SJSA1 (cell line): ENCODE measurements around the gene LPP. TPM values are rescaled to one million over a fixed set of nuclear protein-coding genes. Genes with fewer than 3 reads are reported as not detected.

Experiments
- DNase-seq, 2 experiments: peaks; one replicate each; pipeline ENCODE4 v3.0.0-alpha.2; 2015 to 2020; ENCODE audit warnings: low spot score in 2 of 2, low read depth in 1 of 2
- H3K27ac ChIP-seq: fragments of 250-450 bp; sonication (Bioruptor Pico); 2 replicates; pipeline ENCODE4 v1.5.1; 2020; ENCODE audit warnings: mild to moderate bottlenecking, moderate library complexity
- H3K27me3 ChIP-seq: fragments of 250-450 bp; sonication (Bioruptor Pico); replicated peaks from 2 replicates; pipeline ENCODE4 v1.5.1; 2020; ENCODE audit warnings: mild to moderate bottlenecking, moderate library complexity
- H3K36me3 ChIP-seq: fragments of 250-450 bp; sonication (Bioruptor Pico); 2 replicates; pipeline ENCODE4 v1.5.1; 2020; ENCODE audit warnings: mild to moderate bottlenecking
- H3K4me1 ChIP-seq: fragments of 250-450 bp; sonication (Bioruptor Pico); replicated peaks from 2 replicates; pipeline ENCODE4 v1.6.1; 2021; ENCODE audit warnings: mild to moderate bottlenecking
- H3K4me3 ChIP-seq: fragments of 250-450 bp; sonication (Bioruptor Pico); 2 replicates; pipeline ENCODE4 v1.5.1; 2020; ENCODE audit warnings: mild to moderate bottlenecking
- H3K9me3 ChIP-seq: fragments of 250-450 bp; sonication (Bioruptor Pico); replicated peaks from 2 replicates; pipeline ENCODE4 v1.5.1; 2020; ENCODE audit warnings: mild to moderate bottlenecking
- total RNA-seq: library from RNA; depleted of rRNA; stranded (reverse); fragments of >200 nt; shearing (Covaris generic); gene quantifications from 2 replicates; pipeline ENCODE4 v1.2.3, GENCODE V29; 2014

Gene LPP
- total RNA-seq, 1 experiment from 2014 or later, result 132 TPM

- peaks cover 48% of the 10 kb centered on the region for H3K36me3 ChIP-seq
- H3K9me3 ChIP-seq, result no peaks in the 10 kb centered on the region
- peaks cover 62% of the 10 kb centered on the region for H3K4me1 ChIP-seq
These were observed 129.4 kb downstream of the LPP start for GRCh38 chr3:188283347-188283746.

GRCh38 chr3:188284455-188285212 lies 130.7 kb downstream of the LPP start:
- peak overlapping the region; percentile 81; the same call in 1 of the 2 replicates for H3K27ac ChIP-seq
- no peaks in the 10 kb centered on the region for H3K9me3 ChIP-seq
- peaks cover 45% of the 10 kb centered on the region for H3K36me3 ChIP-seq
- no peak overlapping the region for H3K4me3 ChIP-seq
- no peak for DNase-seq
- no peaks in the 10 kb centered on the region for H3K27me3 ChIP-seq
- peaks cover 58% of the 10 kb centered on the region for H3K4me1 ChIP-seq

More at GRCh38 chr3:188283347-188283746, 129.4 kb downstream of the LPP start:
- no peak overlapping the region for H3K4me3 ChIP-seq
- DNase-seq, result no peak
- H3K27ac ChIP-seq, result no peak overlapping the region
- no peaks in the 10 kb centered on the region for H3K27me3 ChIP-seq

- Histone ChIP-seq H3K27me3 (no peaks in the 10 kb centered on the region), H3K36me3 (peaks cover 52% of the 10 kb centered on the region), H3K27ac (peak overlapping the region; percentile 81), H3K4me3 (no peak overlapping the region), H3K9me3 (no peaks in the 10 kb centered on the region), H3K4me1 (peaks cover 54% of the 10 kb centered on the region)
- DNase-seq, result peak; percentile 85 to 88
These were observed 132.1 kb downstream of the LPP start for GRCh38 chr3:188286087-188286513.

GRCh38 chr3:188287339-188287738 lies 133.4 kb downstream of the LPP start:
- Histone ChIP-seq H3K27ac (no peak overlapping the region), H3K27me3 (no peaks in the 10 kb centered on the region), H3K36me3 (peaks cover 55% of the 10 kb centered on the region), H3K4me1 (peaks cover 54% of the 10 kb centered on the region), H3K9me3 (no peaks in the 10 kb centered on the region), H3K4me3 (no peak overlapping the region)
- DNase-seq, result no peak

- no peak overlapping the region for H3K4me3 ChIP-seq
- no peak overlapping the region for H3K27ac ChIP-seq
- H3K4me1 ChIP-seq, result peaks cover 51% of the 10 kb centered on the region
- H3K36me3 ChIP-seq, result peaks cover 61% of the 10 kb centered on the region
- H3K9me3 ChIP-seq, result no peaks in the 10 kb centered on the region
- DNase-seq, result no peak
- no peaks in the 10 kb centered on the region for H3K27me3 ChIP-seq
These were observed 134.0 kb downstream of the LPP start for GRCh38 chr3:188287762-188288505.

GRCh38 chr3:188292251-188292650 lies 138.3 kb downstream of the LPP start:
- no peaks in the 10 kb centered on the region for H3K27me3 ChIP-seq
- H3K36me3 ChIP-seq, result peaks cover 52% of the 10 kb centered on the region
- peaks cover 61% of the 10 kb centered on the region for H3K4me1 ChIP-seq
- no peak for DNase-seq
- no peaks in the 10 kb centered on the region for H3K9me3 ChIP-seq
- no peak overlapping the region for H3K4me3 ChIP-seq
- H3K27ac ChIP-seq, result no peak overlapping the region

- DNase-seq, result no peak
- H3K27me3 ChIP-seq, result no peaks in the 10 kb centered on the region
- peaks cover 49% of the 10 kb centered on the region for H3K36me3 ChIP-seq
- H3K27ac ChIP-seq, result no peak overlapping the region
- peaks cover 60% of the 10 kb centered on the region for H3K4me1 ChIP-seq
- no peak overlapping the region for H3K4me3 ChIP-seq
- H3K9me3 ChIP-seq, result no peaks in the 10 kb centered on the region
These were observed 138.9 kb downstream of the LPP start for GRCh38 chr3:188292827-188293226.

- Histone ChIP-seq H3K9me3 (no peaks in the 10 kb centered on the region), H3K27me3 (no peaks in the 10 kb centered on the region), H3K4me3 (no peak overlapping the region), H3K27ac (peak overlapping the region; percentile 75), H3K4me1 (peaks cover 73% of the 10 kb centered on the region), H3K36me3 (peaks cover 41% of the 10 kb centered on the region)
- no peak for DNase-seq
These were observed 140.2 kb downstream of the LPP start for GRCh38 chr3:188294113-188294512.

GRCh38 chr3:188294823-188295487 lies 141.0 kb downstream of the LPP start:
- Histone ChIP-seq H3K27ac (peak overlapping the region; percentile 75), H3K4me3 (no peak overlapping the region), H3K27me3 (no peaks in the 10 kb centered on the region), H3K36me3 (peaks cover 37% of the 10 kb centered on the region), H3K4me1 (peaks cover 82% of the 10 kb centered on the region), H3K9me3 (no peaks in the 10 kb centered on the region)
- DNase-seq, result peak; percentile 69 to 89

- no peak overlapping the region for H3K4me3 ChIP-seq
- peaks cover 76% of the 10 kb centered on the region for H3K4me1 ChIP-seq
- DNase-seq, result no peak
- no peaks in the 10 kb centered on the region for H3K27me3 ChIP-seq
- H3K9me3 ChIP-seq, result no peaks in the 10 kb centered on the region
- H3K36me3 ChIP-seq, result peaks cover 28% of the 10 kb centered on the region
- peak overlapping the region; percentile 75 for H3K27ac ChIP-seq
These were observed 141.9 kb downstream of the LPP start for GRCh38 chr3:188295876-188296275.

- peaks cover 72% of the 10 kb centered on the region for H3K4me1 ChIP-seq
- H3K27ac ChIP-seq, result no peak overlapping the region
- no peak for DNase-seq
These were observed 143.0 kb downstream of the LPP start for GRCh38 chr3:188296761-188297612.

GRCh38 chr3:188298585-188298984 lies 144.6 kb downstream of the LPP start:
- no peak for DNase-seq
- Histone ChIP-seq H3K9me3 (no peaks in the 10 kb centered on the region), H3K4me1 (peaks cover 67% of the 10 kb centered on the region), H3K36me3 (peaks cover 24% of the 10 kb centered on the region), H3K27me3 (no peaks in the 10 kb centered on the region), H3K27ac (no peak overlapping the region), H3K4me3 (no peak overlapping the region)

More at GRCh38 chr3:188296761-188297612, 143.0 kb downstream of the LPP start:
- H3K27me3 ChIP-seq, result no peaks in the 10 kb centered on the region
- peaks cover 25% of the 10 kb centered on the region for H3K36me3 ChIP-seq
- no peaks in the 10 kb centered on the region for H3K9me3 ChIP-seq
- no peak overlapping the region for H3K4me3 ChIP-seq

- Histone ChIP-seq H3K4me3 (no peak overlapping the region), H3K27ac (no peak overlapping the region), H3K4me1 (peaks cover 62% of the 10 kb centered on the region), H3K9me3 (no peaks in the 10 kb centered on the region), H3K27me3 (no peaks in the 10 kb centered on the region), H3K36me3 (peaks cover 29% of the 10 kb centered on the region)
- DNase-seq, result no peak
These were observed 145.1 kb downstream of the LPP start for GRCh38 chr3:188299068-188299467.
